PC-3 (cell line): ENCODE results near the gene FASN.

Experiments
- CTCF ChIP-seq: fragments of 300-600 bp; sonication (generic); conservative IDR thresholded peaks from 2 replicates; pipeline ENCODE4 v1.5.1; 2017; ENCODE audit warnings: antibody characterized with exemption, low read depth, mild to moderate bottlenecking, low read length
- EZH2 ChIP-seq: fragments of 300-600 bp; sonication (generic); IDR thresholded peaks from one replicate; pipeline ENCODE4 v1.6.1; 2017; ENCODE audit warnings: antibody characterized with exemption, mild to moderate bottlenecking, low read length; ENCODE audit not compliant: unreplicated experiment
- EZH2phosphoT487 ChIP-seq: fragments of 300-600 bp; sonication (generic); IDR thresholded peaks from 2 replicates; pipeline ENCODE4 v1.6.1; 2018; ENCODE audit warnings: mild to moderate bottlenecking, antibody characterized with exemption, low read length, borderline replicate concordance

- TF ChIP-seq CTCF, result no peak
- no peak for TF ChIP-seq EZH2phosphoT487
- no peak for TF ChIP-seq EZH2
These were observed 20.3 kb upstream of the FASN start for GRCh38 chr17:82118168-82118814.
